HL-60/S4 treated with phorbol 12-myristate 13-acetate at 8.2 ng/mL for 4 days and 3 days (cell line): ENCODE results near the gene RFNG.

Experiments
- in situ Hi-C: fragments of 300-500 bp; cut with MboI; formaldehyde crosslinking; loops from 2 replicates; pipeline ENCODE4 v1.15.0; 2022; ENCODE audit warnings: low sequenced_read_pairs

Gene RFNG

GRCh38 chr17:82059272-82060000, 7.8 kb upstream of the RFNG start:
- in situ Hi-C loops, result no loop called here

GRCh38 chr17:82058855-82059249, 7.2 kb upstream of the RFNG start:
- in situ Hi-C loops, result no loop called here

- in situ Hi-C loops, result no loop called here
Measured at GRCh38 chr17:82058230-82058854, 6.7 kb upstream of the RFNG start.

- in situ Hi-C loops, result no loop called here
Measured at GRCh38 chr17:82056729-82057621, 5.4 kb upstream of the RFNG start.

GRCh38 chr17:82055965-82056728, 4.5 kb upstream of the RFNG start:
- in situ Hi-C loops, result no loop called here

- in situ Hi-C loops, result no loop called here
Measured at GRCh38 chr17:82055023-82055964, 3.7 kb upstream of the RFNG start.

- in situ Hi-C loops, result no loop called here
Measured at GRCh38 chr17:82054351-82055022, 2.9 kb upstream of the RFNG start.

- in situ Hi-C loops, result no loop called here
Measured at GRCh38 chr17:82053556-82054263, 2.1 kb upstream of the RFNG start.

GRCh38 chr17:82053130-82053529, 1.5 kb upstream of the RFNG start:
- in situ Hi-C loops, result no loop called here

GRCh38 chr17:82052638-82053059, 1.0 kb upstream of the RFNG start:
- in situ Hi-C loops, result no loop called here

GRCh38 chr17:82050761-82051641, 610 bp downstream of the RFNG start:
- in situ Hi-C loops, result no loop called here

- in situ Hi-C loops, result no loop called here
Measured at GRCh38 chr17:82050152-82050760, 1.4 kb downstream of the RFNG start.

GRCh38 chr17:82049521-82049971, 2.1 kb downstream of the RFNG start:
- in situ Hi-C loops, result no loop called here

- in situ Hi-C loops, result no loop called here
Measured at GRCh38 chr17:82049106-82049505, 2.5 kb downstream of the RFNG start.

- in situ Hi-C loops, result no loop called here
Measured at GRCh38 chr17:82048571-82048971, 3.0 kb downstream of the RFNG start.

GRCh38 chr17:82047914-82048570, 3.6 kb downstream of the RFNG start:
- in situ Hi-C loops, result no loop called here

- in situ Hi-C loops, result no loop called here
Measured at GRCh38 chr17:82047379-82047778, 4.2 kb downstream of the RFNG start.
